ENCODE data around the gene TLCD1.

- TF ChIP-seq POLR2A (IDR thresholded peaks at IDR 0.05; ENCODE audit: low read length), result no peak
- no peak for TF ChIP-seq REST (IDR thresholded peaks at IDR 0.05)
- no peak for TF ChIP-seq CHD4 (IDR thresholded peaks at IDR 0.05; ENCODE audit: borderline replicate concordance)
- no peak for TF ChIP-seq NR3C1 (IDR thresholded peaks at IDR 0.05)
- TF ChIP-seq MYC (IDR thresholded peaks at IDR 0.05; ENCODE audit: borderline replicate concordance, low read length), result no peak
- no peak for TF ChIP-seq RARB (CRISPR knock-in tag; IDR thresholded peaks at IDR 0.05)
- TF ChIP-seq RAD21 (conservative IDR thresholded peaks at IDR 0.05 in 1 of 2, IDR thresholded peaks at IDR 0.05 in 1 of 2), result no peak
- TF ChIP-seq CTCF (IDR thresholded peaks at IDR 0.05), result no peak
- no peak for TF ChIP-seq EP300 (IDR thresholded peaks at IDR 0.05)
- TF ChIP-seq HES2 (IDR thresholded peaks at IDR 0.05), result no peak
- no peak for TF ChIP-seq CBX8 (IDR thresholded peaks at IDR 0.05)
- TF ChIP-seq HOXA7 (CRISPR knock-in tag; IDR thresholded peaks at IDR 0.05), result no peak
Observed at GRCh38 chr17:28733346-28733745, 7.3 kb upstream of the TLCD1 start.
